ENCODE measurements around the gene NWD2.

DNA sequence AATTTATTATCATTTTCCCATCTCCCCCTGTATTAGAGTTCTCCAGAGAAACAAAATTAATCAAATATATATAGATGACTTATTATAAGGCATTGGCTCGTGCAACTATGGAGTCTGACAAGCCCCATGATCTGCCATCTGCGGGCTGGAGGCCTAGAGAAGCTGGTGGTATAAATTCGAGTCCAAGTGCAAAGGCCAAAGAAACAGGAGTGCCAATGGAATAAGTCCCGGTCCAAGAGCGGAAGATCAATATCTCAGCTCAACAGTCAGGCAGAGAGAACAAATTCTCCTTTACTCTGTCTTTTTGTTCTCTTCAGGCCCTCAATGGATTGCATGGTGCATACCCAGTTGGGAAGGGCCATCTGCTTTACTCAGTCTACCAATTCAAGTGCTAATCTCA is 178.8 kb downstream of the NWD2 start:
- TF ChIP-seq EZH2 (optimal IDR thresholded peaks at IDR 0.05; ENCODE audit: low read depth, low read length) = no peak
- TF ChIP-seq, protein P1, sequence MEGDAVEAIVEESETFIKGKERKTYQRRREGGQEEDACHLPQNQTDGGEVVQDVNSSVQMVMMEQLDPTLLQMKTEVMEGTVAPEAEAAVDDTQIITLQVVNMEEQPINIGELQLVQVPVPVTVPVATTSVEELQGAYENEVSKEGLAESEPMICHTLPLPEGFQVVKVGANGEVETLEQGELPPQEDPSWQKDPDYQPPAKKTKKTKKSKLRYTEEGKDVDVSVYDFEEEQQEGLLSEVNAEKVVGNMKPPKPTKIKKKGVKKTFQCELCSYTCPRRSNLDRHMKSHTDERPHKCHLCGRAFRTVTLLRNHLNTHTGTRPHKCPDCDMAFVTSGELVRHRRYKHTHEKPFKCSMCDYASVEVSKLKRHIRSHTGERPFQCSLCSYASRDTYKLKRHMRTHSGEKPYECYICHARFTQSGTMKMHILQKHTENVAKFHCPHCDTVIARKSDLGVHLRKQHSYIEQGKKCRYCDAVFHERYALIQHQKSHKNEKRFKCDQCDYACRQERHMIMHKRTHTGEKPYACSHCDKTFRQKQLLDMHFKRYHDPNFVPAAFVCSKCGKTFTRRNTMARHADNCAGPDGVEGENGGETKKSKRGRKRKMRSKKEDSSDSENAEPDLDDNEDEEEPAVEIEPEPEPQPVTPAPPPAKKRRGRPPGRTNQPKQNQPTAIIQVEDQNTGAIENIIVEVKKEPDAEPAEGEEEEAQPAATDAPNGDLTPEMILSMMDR (IDR thresholded peaks at IDR 0.05; ENCODE audit: low read length) = no peak
